ENCODE results near the gene TRIM67.

DNA sequence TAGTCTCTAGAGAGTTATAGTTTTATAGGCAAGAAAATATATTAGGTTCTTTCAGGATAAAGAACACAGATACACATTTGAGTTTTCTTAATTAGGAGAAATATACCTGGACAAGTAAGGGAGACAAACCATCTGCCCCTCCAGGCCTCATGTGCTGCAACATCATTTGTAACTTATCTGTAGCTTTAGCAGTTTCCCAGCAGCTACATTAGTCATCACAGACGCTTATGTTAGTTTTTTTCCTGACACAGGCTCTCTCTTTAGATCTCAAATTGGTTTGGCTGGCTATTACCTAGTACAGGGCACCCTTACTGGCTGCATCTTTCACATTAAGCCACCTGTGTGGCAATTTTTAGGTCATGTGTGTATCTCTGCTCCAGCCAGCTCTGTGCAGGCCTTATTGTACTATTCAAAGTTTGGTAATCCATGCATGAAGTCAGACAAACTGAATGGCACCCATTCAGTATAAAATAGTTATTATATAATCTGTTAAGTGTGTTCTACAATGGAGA, 105.0 kb downstream of the TRIM67 start:
- no peak for TF ChIP-seq EZH2 (IDR thresholded peaks at IDR 0.05; ENCODE audit: borderline replicate concordance, low read depth, low read length)
- TF ChIP-seq UBTF (IDR thresholded peaks at IDR 0.05; ENCODE audit: borderline replicate concordance in 1 of 2, low read depth in 2 of 2, low read length in 2 of 2) = no peak
- no peak for TF ChIP-seq CHCHD3 (CRISPR knock-in tag; IDR thresholded peaks at IDR 0.05)
- TF ChIP-seq, protein P1, sequence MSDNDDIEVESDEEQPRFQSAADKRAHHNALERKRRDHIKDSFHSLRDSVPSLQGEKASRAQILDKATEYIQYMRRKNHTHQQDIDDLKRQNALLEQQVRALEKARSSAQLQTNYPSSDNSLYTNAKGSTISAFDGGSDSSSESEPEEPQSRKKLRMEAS (CRISPR knock-in tag; IDR thresholded peaks at IDR 0.05) = no peak
- TF ChIP-seq NR2C1 (IDR thresholded peaks at IDR 0.05) = no peak
- TF ChIP-seq NR2C1 (tag; IDR thresholded peaks at IDR 0.05) = no peak
- TF ChIP-seq CTCF (IDR thresholded peaks at IDR 0.05 in 2 of 3, conservative IDR thresholded peaks at IDR 0.05 in 1 of 3; ENCODE audit: insufficient read depth in 2 of 3, low read depth in 1 of 3, low read length in 3 of 3) = no peak
- TF ChIP-seq ZBTB11 (CRISPR knock-in tag; IDR thresholded peaks at IDR 0.05) = no peak
- no peak for TF ChIP-seq ZNF830 (CRISPR knock-in tag; IDR thresholded peaks at IDR 0.05)
- no peak for TF ChIP-seq MAFK (IDR thresholded peaks at IDR 0.05; ENCODE audit: low read length)
- TF ChIP-seq BRCA1 (IDR thresholded peaks at IDR 0.05) = no peak
- no peak for TF ChIP-seq BRCA1 (CRISPR knock-in tag; IDR thresholded peaks at IDR 0.05)

All from K562 (cell line).